Esophagus muscularis mucosa (tissue), 4 donors: ENCODE measurements around the gene DDI2. TPM values are rescaled to one million over a fixed set of nuclear protein-coding genes. Genes with fewer than 3 reads are reported as not detected.

Experiments
- DNase-seq: peaks from one replicate; pipeline ENCODE4 v3.0.0-alpha.2; 2017; ENCODE audit errors: extremely low spot score
- H3K27ac ChIP-seq, 4 donors: fragments of 200-600 bp; sonication (generic); replicated peaks in 1 of 4; 1 replicate in 3 of 4; 2 replicates in 1 of 4; pipeline ENCODE4 v1.5.1; 2016 to 2019; ENCODE audit warnings: mild to moderate bottlenecking in 1 of 4
- H3K27me3 ChIP-seq, 4 donors: fragments of 200-600 bp; sonication (generic); one replicate each; pipeline versions ENCODE4 v1.5.1 to v1.6.0; 2016 to 2019
- H3K36me3 ChIP-seq, 4 donors: fragments of 200-600 bp; sonication (generic); one replicate each; pipeline ENCODE4 v1.5.1; 2016 to 2019
- H3K4me1 ChIP-seq, 4 donors: fragments of 200-600 bp; sonication (generic); one replicate each; pipeline ENCODE4 v1.5.1; 2016 to 2019
- H3K4me3 ChIP-seq, 4 donors: fragments of 200-600 bp; sonication (generic); 1 replicate in 2 of 4; 2 replicates in 2 of 4; pipeline ENCODE4 v1.5.1; 2016 to 2019; ENCODE audit warnings: mild to moderate bottlenecking in 4 of 4, moderate library complexity in 1 of 4
- H3K9me3 ChIP-seq, 4 donors: fragments of 200-600 bp; sonication (generic); 1 replicate in 3 of 4; 2 replicates in 1 of 4; pipeline ENCODE4 v1.5.1; 2016 to 2019
- EP300 ChIP-seq: sonication (generic); formaldehyde crosslinking; IDR thresholded peaks from one replicate; pipeline ENCODE4 v1.6.1; 2017; ENCODE audit warnings: antibody characterized with exemption
- POLR2A ChIP-seq: fragments of 450-650 bp; IDR thresholded peaks from one replicate; pipeline ENCODE4 v1.6.1; 2017; ENCODE audit warnings: antibody characterized with exemption, moderate library complexity, mild to moderate bottlenecking, low read depth
- POLR2AphosphoS5 ChIP-seq, 2 donors: sonication (generic); formaldehyde crosslinking; IDR thresholded peaks; one replicate each; pipeline ENCODE4 v1.6.1; 2017; ENCODE audit warnings: antibody characterized with exemption in 2 of 2
- WGBS: methylation state at CpG from one replicate; pipeline ENCODE4 v1.1.5; 2018; 5-methylcytosine and 5-hydroxymethylcytosine counted together
- intact Hi-C: fragments of 100-400 bp; cut with DNase I; formaldehyde crosslinking; loops from one replicate; pipeline ENCODE4 v1.15.1; 2023
- total RNA-seq, 4 donors: library from RNA; depleted of rRNA; stranded (reverse); fragments of >200 nt; gene quantifications; one replicate each; pipeline versions ENCODE4 v1.1.0 to v1.2.1, GENCODE V29; 2016
- TF ChIP-seq, protein P1 (sequence below), 3 experiments: fragments of 200-600 bp in 2 of 3; fragments of 450-650 bp in 1 of 3; sonication (generic) in 2 of 3; IDR thresholded peaks; one replicate each; pipeline ENCODE4 v1.5.1; 2017 to 2019; ENCODE audit warnings: antibody characterized with exemption in 3 of 3, mild to moderate bottlenecking in 2 of 3, moderate library complexity in 1 of 3

The DDI2 gene
- total RNA-seq, 4 donors from 2014 or later, result 14.4 to 24.9 (median 17.2) TPM

DNA sequence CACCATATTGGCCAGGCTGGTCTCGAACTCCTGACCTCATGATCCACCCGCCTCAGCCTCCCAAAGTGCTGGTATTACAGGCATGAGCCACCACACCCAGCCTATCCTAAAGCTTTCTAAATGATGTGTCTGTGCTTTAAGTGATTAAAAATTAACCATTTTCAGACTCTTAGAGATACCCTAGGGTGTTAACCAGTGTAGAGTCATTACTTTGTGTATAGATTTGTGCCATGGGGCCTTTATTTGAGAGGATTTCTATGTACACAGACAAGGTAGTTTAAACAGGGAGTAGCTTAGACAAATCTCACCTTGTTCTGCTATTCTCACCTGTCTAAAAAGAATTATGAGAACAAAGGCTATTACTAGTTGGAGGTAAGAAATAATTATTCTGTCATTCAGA lies 54.2 kb downstream of the DDI2 start:
- TF ChIP-seq EP300 (no peak), POLR2AphosphoS5 (IDR thresholded peaks at IDR 0.05) (no peak), POLR2A (no peak)
- TF ChIP-seq, protein P1, sequence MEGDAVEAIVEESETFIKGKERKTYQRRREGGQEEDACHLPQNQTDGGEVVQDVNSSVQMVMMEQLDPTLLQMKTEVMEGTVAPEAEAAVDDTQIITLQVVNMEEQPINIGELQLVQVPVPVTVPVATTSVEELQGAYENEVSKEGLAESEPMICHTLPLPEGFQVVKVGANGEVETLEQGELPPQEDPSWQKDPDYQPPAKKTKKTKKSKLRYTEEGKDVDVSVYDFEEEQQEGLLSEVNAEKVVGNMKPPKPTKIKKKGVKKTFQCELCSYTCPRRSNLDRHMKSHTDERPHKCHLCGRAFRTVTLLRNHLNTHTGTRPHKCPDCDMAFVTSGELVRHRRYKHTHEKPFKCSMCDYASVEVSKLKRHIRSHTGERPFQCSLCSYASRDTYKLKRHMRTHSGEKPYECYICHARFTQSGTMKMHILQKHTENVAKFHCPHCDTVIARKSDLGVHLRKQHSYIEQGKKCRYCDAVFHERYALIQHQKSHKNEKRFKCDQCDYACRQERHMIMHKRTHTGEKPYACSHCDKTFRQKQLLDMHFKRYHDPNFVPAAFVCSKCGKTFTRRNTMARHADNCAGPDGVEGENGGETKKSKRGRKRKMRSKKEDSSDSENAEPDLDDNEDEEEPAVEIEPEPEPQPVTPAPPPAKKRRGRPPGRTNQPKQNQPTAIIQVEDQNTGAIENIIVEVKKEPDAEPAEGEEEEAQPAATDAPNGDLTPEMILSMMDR (IDR thresholded peaks at IDR 0.05), result no peak
- no peak overlapping the region for H3K27ac ChIP-seq
- 95% methylated on average over 2 of the region's 2 CpGs for WGBS
- H3K4me1 ChIP-seq, result peaks cover 0 to 8% (median 0%) of the 10 kb centered on the region in 4 donors
- no peak for DNase-seq
- intact Hi-C loops, result no loop called here
- H3K9me3 ChIP-seq, result no peaks in the 10 kb centered on the region
- H3K4me3 ChIP-seq, result no peak overlapping the region
- H3K27me3 ChIP-seq, result no peaks in the 10 kb centered on the region
- H3K36me3 ChIP-seq, result no peaks in the 10 kb centered on the region

DNA sequence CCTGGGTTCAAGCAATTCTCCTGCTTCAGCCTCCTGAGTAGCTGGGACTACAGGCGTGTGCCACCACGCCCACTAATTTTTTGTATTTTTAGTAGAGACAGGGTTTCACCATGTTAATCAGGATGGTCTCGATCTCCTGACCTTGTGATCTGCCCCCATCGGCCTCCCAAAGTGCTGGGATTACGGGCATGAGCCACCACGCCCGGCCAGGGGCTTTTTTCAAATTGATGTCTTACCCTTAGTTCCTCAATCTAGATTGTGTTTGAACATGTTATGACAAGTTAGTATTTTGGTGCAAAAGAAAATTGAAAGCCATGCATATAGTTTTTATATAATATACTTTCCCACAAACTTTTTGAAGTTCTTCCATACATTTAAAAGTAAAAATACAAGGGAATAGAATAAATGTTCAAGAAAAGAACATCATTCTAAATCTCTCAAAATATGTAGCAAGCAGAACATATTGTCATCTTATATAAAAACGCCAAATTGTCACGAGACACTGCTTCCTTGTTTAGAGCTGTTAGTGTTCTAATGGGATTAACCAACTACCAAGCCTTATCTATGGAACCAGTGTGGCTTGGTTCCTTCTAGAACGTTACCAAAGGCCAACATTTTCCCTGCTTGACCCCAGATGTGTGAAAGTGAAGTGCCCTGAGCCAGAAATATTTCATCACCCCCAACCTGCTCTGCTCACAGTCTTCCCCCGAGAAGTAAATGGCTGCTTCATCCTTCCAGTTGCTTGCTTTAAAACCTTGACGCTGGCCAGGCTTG lies 57.3 kb downstream of the DDI2 start:
- H3K4me3 ChIP-seq, result no peak overlapping the region
- no peak overlapping the region for H3K27ac ChIP-seq
- intact Hi-C loops, result no loop called here
- H3K9me3 ChIP-seq, result no peaks in the 10 kb centered on the region
- no peaks in the 10 kb centered on the region for H3K27me3 ChIP-seq
- H3K4me1 ChIP-seq, result no peaks in the 10 kb centered on the region
- no peak for DNase-seq
- no peaks in the 10 kb centered on the region for H3K36me3 ChIP-seq
- TF ChIP-seq EP300, result no peak
- no peak for TF ChIP-seq POLR2A
- TF ChIP-seq POLR2AphosphoS5 (IDR thresholded peaks at IDR 0.05), result no peak
- TF ChIP-seq, protein P1 (IDR thresholded peaks at IDR 0.05), result no peak
- 85% methylated on average over 12 of the region's 12 CpGs for WGBS

DNA sequence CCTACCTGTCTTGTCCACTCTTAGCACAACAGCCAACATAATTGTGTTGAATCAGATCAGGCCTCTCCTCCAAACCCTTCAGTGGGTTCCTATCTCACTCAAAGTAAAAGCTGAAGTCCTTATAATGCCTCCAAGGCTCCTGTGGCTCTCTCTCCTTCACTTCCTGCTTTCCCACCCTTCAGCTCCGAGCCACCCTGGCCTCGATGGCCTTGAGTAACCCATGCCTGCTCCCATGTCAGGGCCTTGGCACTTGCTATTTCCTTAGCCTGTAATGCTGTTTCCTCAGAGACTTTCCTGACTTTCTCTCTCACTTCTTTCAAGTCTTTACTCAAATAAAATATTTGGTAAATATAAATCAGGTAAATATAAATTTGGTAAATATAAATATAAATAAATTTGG lies 58.8 kb downstream of the DDI2 start:
- 50% methylated on average over 2 of the region's 2 CpGs for WGBS
- Histone ChIP-seq H3K4me1 (peaks cover 0 to 2% (median under 1%) of the 10 kb centered on the region in 4 donors), H3K27ac (no peak overlapping the region), H3K36me3 (no peaks in the 10 kb centered on the region), H3K27me3 (no peaks in the 10 kb centered on the region), H3K4me3 (no peak overlapping the region), H3K9me3 (no peaks in the 10 kb centered on the region)
- intact Hi-C loops, result no loop called here
- no peak for DNase-seq
- no peak for TF ChIP-seq POLR2A
- TF ChIP-seq, protein P1 (IDR thresholded peaks at IDR 0.05), result no peak
- no peak for TF ChIP-seq POLR2AphosphoS5 (IDR thresholded peaks at IDR 0.05)
- TF ChIP-seq EP300, result no peak

DNA sequence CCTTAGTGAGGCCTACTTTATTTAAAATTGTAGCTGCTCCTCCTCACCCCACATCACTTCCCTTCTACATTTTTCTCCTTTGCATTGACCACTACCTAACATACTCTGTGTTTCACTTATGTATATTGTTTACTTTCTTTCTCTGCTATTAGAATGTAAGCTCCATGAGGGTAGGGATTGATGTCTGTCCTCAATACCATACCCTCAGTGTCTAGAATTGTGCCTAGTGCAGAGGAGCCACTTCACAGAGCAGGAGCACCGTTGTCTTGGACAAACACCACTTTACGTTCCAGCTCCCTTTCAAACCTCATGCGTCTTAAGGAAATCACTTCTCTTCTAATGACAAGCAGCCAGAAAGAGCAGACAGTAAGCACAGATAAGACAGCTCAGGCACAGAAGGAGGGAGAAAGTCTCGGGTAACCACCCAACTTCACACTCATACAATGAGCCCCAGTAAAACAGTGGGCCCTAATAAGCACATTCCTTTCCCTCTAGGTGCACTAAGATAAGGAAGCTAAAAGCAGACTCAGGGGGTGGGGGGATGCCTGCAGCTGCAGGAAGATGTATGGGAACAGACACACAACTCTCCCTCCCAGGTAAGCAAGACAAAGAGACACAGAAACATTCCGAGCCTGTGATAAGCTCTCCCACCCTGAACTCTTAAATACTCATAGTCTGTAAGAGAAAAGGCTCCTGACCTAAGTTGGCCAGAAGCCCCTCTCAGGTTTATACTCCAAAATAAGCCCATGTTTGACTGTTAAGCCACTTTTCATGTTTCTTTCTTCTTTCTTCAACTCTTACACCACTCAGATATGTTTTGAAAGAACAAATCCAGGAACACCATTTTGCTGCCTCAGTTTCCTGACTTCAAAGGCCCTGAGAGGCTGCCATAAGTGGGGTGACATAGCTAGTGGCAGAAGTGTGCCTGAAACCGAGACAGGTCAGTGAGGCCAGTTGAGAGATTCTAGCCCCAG lies 59.7 kb downstream of the DDI2 start:
- Histone ChIP-seq H3K27ac (no peak overlapping the region), H3K36me3 (no peaks in the 10 kb centered on the region), H3K9me3 (no peaks in the 10 kb centered on the region), H3K4me1 (peaks cover 0 to 10% (median 2%) of the 10 kb centered on the region in 4 donors), H3K27me3 (no peaks in the 10 kb centered on the region), H3K4me3 (no peak overlapping the region)
- TF ChIP-seq EP300 (no peak), POLR2A (no peak), POLR2AphosphoS5 (IDR thresholded peaks at IDR 0.05) (no peak)
- TF ChIP-seq, protein P1 (IDR thresholded peaks at IDR 0.05), result no peak
- no peak for DNase-seq
- intact Hi-C loops, result no loop called here
- WGBS, result 94% methylated on average over 6 of the region's 6 CpGs
